ENCODE results near the gene STX8. TPM values are rescaled to one million over a fixed set of nuclear protein-coding genes. Genes with fewer than 3 reads are reported as not detected.

Gene STX8
- total and polyA plus RNA-seq, 9 of the 15 experiments (the other 6 are each of a cell fraction or from before 2014, with no cell fraction given): 14.6 to 42.5 (median 22.1) TPM

DNA sequence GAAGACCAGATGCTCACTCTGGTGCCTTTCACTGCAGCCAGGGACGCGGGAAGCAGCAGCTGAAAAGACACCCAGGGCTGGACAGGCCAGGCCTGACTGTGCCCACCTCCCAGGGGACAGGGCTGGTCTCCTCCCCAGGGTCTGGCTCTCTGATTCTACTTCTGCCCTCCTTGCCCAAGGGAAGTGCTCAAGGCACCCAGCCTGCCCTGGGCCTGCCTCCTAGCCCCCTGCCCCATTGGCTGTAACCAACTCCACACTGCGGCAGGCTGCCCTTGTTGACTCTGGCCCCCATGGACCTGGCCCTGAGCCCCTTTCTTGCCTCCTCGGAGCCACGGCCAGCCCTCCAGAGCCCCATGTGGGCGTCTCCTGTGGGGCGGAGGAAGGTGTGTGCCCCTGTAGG lies 341.9 kb downstream of the STX8 start:
- H3K9ac ChIP-seq (ENCODE audit: insufficient read depth in 1 of 2, low read depth in 2 of 2, low read length in 2 of 2): no peak overlapping the region
- POLR2A ChIA-PET: no interaction called here
- H3K4me3 ChIP-seq: no peak overlapping the region
- no peaks in the 10 kb centered on the region for H3K36me3 ChIP-seq (ENCODE audit: control insufficient read depth, insufficient read depth, low read length)
- TF ChIP-seq, protein P1, sequence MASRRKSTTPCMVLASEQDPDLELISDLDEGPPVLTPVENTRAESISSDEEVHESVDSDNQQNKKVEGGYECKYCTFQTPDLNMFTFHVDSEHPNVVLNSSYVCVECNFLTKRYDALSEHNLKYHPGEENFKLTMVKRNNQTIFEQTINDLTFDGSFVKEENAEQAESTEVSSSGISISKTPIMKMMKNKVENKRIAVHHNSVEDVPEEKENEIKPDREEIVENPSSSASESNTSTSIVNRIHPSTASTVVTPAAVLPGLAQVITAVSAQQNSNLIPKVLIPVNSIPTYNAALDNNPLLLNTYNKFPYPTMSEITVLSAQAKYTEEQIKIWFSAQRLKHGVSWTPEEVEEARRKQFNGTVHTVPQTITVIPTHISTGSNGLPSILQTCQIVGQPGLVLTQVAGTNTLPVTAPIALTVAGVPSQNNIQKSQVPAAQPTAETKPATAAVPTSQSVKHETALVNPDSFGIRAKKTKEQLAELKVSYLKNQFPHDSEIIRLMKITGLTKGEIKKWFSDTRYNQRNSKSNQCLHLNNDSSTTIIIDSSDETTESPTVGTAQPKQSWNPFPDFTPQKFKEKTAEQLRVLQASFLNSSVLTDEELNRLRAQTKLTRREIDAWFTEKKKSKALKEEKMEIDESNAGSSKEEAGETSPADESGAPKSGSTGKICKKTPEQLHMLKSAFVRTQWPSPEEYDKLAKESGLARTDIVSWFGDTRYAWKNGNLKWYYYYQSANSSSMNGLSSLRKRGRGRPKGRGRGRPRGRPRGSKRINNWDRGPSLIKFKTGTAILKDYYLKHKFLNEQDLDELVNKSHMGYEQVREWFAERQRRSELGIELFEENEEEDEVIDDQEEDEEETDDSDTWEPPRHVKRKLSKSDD (conservative IDR thresholded peaks at IDR 0.05; ENCODE audit: low read length): no peak
- TF ChIP-seq, protein P2, sequence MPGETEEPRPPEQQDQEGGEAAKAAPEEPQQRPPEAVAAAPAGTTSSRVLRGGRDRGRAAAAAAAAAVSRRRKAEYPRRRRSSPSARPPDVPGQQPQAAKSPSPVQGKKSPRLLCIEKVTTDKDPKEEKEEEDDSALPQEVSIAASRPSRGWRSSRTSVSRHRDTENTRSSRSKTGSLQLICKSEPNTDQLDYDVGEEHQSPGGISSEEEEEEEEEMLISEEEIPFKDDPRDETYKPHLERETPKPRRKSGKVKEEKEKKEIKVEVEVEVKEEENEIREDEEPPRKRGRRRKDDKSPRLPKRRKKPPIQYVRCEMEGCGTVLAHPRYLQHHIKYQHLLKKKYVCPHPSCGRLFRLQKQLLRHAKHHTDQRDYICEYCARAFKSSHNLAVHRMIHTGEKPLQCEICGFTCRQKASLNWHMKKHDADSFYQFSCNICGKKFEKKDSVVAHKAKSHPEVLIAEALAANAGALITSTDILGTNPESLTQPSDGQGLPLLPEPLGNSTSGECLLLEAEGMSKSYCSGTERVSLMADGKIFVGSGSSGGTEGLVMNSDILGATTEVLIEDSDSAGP (CRISPR knock-in tag; IDR thresholded peaks at IDR 0.05): no peak
- TF ChIP-seq, protein P3, sequence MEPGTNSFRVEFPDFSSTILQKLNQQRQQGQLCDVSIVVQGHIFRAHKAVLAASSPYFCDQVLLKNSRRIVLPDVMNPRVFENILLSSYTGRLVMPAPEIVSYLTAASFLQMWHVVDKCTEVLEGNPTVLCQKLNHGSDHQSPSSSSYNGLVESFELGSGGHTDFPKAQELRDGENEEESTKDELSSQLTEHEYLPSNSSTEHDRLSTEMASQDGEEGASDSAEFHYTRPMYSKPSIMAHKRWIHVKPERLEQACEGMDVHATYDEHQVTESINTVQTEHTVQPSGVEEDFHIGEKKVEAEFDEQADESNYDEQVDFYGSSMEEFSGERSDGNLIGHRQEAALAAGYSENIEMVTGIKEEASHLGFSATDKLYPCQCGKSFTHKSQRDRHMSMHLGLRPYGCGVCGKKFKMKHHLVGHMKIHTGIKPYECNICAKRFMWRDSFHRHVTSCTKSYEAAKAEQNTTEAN (CRISPR knock-in tag; IDR thresholded peaks at IDR 0.05): no peak
- TF ChIP-seq TAF7 (tag; IDR thresholded peaks at IDR 0.05): no peak
- TF ChIP-seq E4F1 (CRISPR knock-in tag; IDR thresholded peaks at IDR 0.05; ENCODE audit: borderline replicate concordance): no peak
- no peak for TF ChIP-seq ZNF551 (CRISPR knock-in tag; IDR thresholded peaks at IDR 0.05)
- no peak for TF ChIP-seq SMARCA4 (IDR thresholded peaks at IDR 0.05)
- TF ChIP-seq KDM2B (CRISPR knock-in tag; IDR thresholded peaks at IDR 0.05): no peak
- TF ChIP-seq ZNF12 (CRISPR knock-in tag; IDR thresholded peaks at IDR 0.05): no peak
- no peak for TF ChIP-seq DMBX1 (CRISPR knock-in tag; IDR thresholded peaks at IDR 0.05; ENCODE audit: borderline replicate concordance)
- TF ChIP-seq ZBTB8A (IDR thresholded peaks at IDR 0.05; ENCODE audit: partially characterized antibody): no peak
- no peak for TF ChIP-seq ZNF174 (CRISPR knock-in tag; IDR thresholded peaks at IDR 0.05)
- H2AFZ ChIP-seq (ENCODE audit: low read depth, low read length): no peak overlapping the region
- 11% methylated on average over 3 of the region's 7 CpGs for WGBS (ENCODE audit: insufficient coverage, low coverage, missing lambda C conversion rate)
- H3K79me2 ChIP-seq (ENCODE audit: control insufficient read depth, insufficient read depth, low read length): no peaks in the 10 kb centered on the region
- intact Hi-C loops (cut with micrococcal nuclease) (no loop called here), in situ Hi-C loops (cut with MboI) (no loop called here)
- no peaks in the 10 kb centered on the region for H3K9me1 ChIP-seq (ENCODE audit: control insufficient read depth, insufficient read depth, low read length)
- no peaks in the 10 kb centered on the region for H4K20me1 ChIP-seq (replicated peaks; ENCODE audit: control insufficient read depth, insufficient read depth, low read length)
- no peaks in the 10 kb centered on the region for H3K4me1 ChIP-seq (replicated peaks in 1 of 2; ENCODE audit: control insufficient read depth in 2 of 2, insufficient read depth in 2 of 2, low read length in 2 of 2)
- CTCF ChIA-PET (ENCODE audit: low intra/inter-chr PET ratio): no interaction called here
- ATAC-seq: no peak
- FAIRE-seq: no peak
- no TSS peak for BruUV-seq (replicated peaks)
- H3K27ac ChIP-seq (ENCODE audit: extremely low read depth, low read depth, low read length): no peak overlapping the region
- no peaks in the 10 kb centered on the region for H3K9me3 ChIP-seq (replicated peaks; ENCODE audit: control insufficient read depth, insufficient read depth, low read depth, low read length)
- no peak overlapping the region for H3K4me2 ChIP-seq (ENCODE audit: insufficient read depth, low read length)
- no peak for DNase-seq (ENCODE audit: extremely low read depth in 1 of 4, low spot score in 3 of 4)
- H3K27me3 ChIP-seq (ENCODE audit: control insufficient read depth in 2 of 2, insufficient read depth in 2 of 2, low read length in 2 of 2): peaks cover 0 to 34% of the 10 kb centered on the region in 2 experiments; a peak in 2 of 5 replicates
